Mammary epithelial cell (primary cell): ENCODE results near the gene LIMA1.

Experiments used
- EZH2 ChIP-seq: IDR thresholded peaks from 2 replicates; pipeline ENCODE4 v1.6.1; 2012; ENCODE audit warnings: low read length, inconsistent platforms, borderline replicate concordance
- TF ChIP-seq, protein P1 (sequence below), 2 donors: IDR thresholded peaks in 1 of 2; conservative IDR thresholded peaks in 1 of 2; 2 replicates each; pipeline ENCODE4 v1.5.1; 2011 to 2012; ENCODE audit warnings: inconsistent platforms in 2 of 2, low read length in 2 of 2, mild to moderate bottlenecking in 2 of 2, control low read depth in 1 of 2, low read depth in 1 of 2; ENCODE audit not compliant: insufficient read depth in 1 of 2; ENCODE audit errors: extremely low read depth in 1 of 2

DNA sequence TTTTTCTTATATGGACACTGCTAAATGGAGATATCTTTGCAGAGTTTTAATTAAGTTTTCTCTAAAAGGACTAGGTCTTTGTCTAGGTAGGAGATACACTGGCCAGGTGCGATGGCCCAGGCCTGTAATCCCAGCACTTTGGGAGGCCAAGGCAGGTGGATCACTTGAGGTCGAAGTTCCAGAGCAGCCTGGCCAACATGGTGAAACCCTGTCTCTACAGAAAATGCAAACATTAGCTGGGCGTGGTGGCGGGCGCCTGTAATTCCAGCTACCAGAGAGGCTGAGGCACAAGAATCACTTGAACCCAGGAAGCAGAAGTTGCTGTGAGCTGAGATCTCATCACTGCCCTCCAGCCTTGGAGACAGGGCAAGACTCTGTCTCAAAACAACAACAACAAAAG, 99.1 kb downstream of the LIMA1 start:
- TF ChIP-seq, protein P1, sequence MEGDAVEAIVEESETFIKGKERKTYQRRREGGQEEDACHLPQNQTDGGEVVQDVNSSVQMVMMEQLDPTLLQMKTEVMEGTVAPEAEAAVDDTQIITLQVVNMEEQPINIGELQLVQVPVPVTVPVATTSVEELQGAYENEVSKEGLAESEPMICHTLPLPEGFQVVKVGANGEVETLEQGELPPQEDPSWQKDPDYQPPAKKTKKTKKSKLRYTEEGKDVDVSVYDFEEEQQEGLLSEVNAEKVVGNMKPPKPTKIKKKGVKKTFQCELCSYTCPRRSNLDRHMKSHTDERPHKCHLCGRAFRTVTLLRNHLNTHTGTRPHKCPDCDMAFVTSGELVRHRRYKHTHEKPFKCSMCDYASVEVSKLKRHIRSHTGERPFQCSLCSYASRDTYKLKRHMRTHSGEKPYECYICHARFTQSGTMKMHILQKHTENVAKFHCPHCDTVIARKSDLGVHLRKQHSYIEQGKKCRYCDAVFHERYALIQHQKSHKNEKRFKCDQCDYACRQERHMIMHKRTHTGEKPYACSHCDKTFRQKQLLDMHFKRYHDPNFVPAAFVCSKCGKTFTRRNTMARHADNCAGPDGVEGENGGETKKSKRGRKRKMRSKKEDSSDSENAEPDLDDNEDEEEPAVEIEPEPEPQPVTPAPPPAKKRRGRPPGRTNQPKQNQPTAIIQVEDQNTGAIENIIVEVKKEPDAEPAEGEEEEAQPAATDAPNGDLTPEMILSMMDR (conservative IDR thresholded peaks at IDR 0.05 in 1 of 2, IDR thresholded peaks at IDR 0.05 in 1 of 2; ENCODE audit: extremely low read depth in 1 of 2, insufficient read depth in 1 of 2, low read depth in 1 of 2, low read length in 2 of 2) = no peak
- TF ChIP-seq EZH2 = no peak
